ENCODE results near the gene LRTM2. TPM values are rescaled to one million over a fixed set of nuclear protein-coding genes. Genes with fewer than 3 reads are reported as not detected.

Gene LRTM2
- polyA plus RNA-seq (2013, experiment 1 of 2) = 0.03 TPM
- 0.03 TPM for polyA plus RNA-seq (2013, experiment 2 of 2)

DNA sequence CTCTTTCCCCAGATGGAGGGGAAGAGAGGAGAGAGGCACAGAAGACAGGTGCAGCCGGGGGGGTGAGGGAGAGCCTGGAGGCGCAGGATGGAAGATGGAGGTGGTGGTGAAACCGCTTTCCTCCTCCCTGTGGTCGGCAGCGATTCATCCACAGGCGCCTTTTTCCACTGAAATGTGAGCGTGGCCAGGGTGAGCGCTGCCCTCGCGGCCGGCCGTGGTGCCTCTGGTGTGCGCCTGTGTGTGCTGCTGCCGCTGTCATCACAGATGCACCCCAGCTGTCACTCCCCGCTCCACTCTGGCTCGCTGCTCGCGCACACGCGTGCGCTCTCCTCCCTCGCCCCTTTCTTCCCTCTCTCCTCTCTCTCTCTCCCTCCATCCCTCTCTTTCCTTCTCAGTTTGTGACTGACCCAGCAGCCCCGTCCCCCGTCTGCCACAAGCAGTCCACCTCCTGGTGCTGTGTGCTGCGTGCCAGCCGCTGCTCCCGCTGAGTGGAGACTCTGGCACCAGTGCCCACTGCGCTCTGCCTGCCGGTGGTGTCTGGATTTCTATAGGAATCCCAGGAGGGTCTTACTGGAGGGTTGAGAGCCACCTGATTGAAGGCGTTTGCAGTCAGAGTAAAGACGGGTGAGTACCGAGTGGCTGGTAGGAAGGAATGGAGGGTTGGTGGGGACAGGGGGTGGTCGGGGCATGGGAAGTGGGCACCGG is at the start of gene LRTM2:
TSS of gene LRTM2 (plus strand) at position 375 of the 705 bp plus-strand sequence. CDS start 7,584 bp downstream, outside the sequence.
- DNase-seq (ENCODE audit: low spot score) = no peak
- Histone ChIP-seq H2AK5ac (ENCODE audit: low read depth, low read length) (peak within 1 kb of the TSS; percentile 88), H3K4me2 (ENCODE audit: insufficient read depth, low read length, poor library complexity, severe bottlenecking) (no peak within 1 kb of the TSS), H3K36me3 (replicated peaks in 1 of 2; ENCODE audit: control insufficient read depth in 2 of 2, insufficient read depth in 2 of 2, low read length in 2 of 2) (no peaks in the 10 kb centered on the region), H3K4me1 (ENCODE audit: control insufficient read depth in 2 of 2, insufficient read depth in 1 of 2, low read depth in 1 of 2, low read length in 2 of 2) (peaks cover 4% of the 10 kb centered on the region in 2 donors), H2BK12ac (ENCODE audit: low read length) (peak within 1 kb of the TSS; percentile 53), H2BK5ac (ENCODE audit: low read length) (no peak within 1 kb of the TSS), H4K8ac (ENCODE audit: low read depth, low read length) (no peak within 1 kb of the TSS), H3K4me3 (ENCODE audit: low read length in 2 of 2) (peak within 1 kb of the TSS in 1 of 2 donors; percentile 56), H3K79me1 (ENCODE audit: low read depth, low read length) (no peaks in the 10 kb centered on the region), H2BK15ac (ENCODE audit: low read length) (peak within 1 kb of the TSS; percentile 52), H3K27me3 (ENCODE audit: control insufficient read depth in 3 of 3, insufficient read depth in 3 of 3, low read depth in 1 of 3, low read length in 3 of 3) (peaks cover 0 to 72% (median 30%) of the 10 kb centered on the region in 3 experiments), H3K9ac (ENCODE audit: low read depth, low read length, poor library complexity) (peak within 1 kb of the TSS; percentile 66), H4K91ac (ENCODE audit: low read depth, low read length, poor library complexity) (no peak within 1 kb of the TSS), H2AFZ (ENCODE audit: low read length) (no peak within 1 kb of the TSS), H3K27ac (replicated peaks; ENCODE audit: low read length) (no peak within 1 kb of the TSS), H3K4ac (ENCODE audit: low read length) (no peak within 1 kb of the TSS), H2BK120ac (ENCODE audit: low read depth, low read length) (no peak within 1 kb of the TSS), H3K18ac (ENCODE audit: low read length) (peak within 1 kb of the TSS; percentile 68), H3K9me3 (replicated peaks in 1 of 2; ENCODE audit: control insufficient read depth in 2 of 2, insufficient read depth in 1 of 2, low read depth in 1 of 2, low read length in 2 of 2) (peaks cover 8 to 11% of the 10 kb centered on the region in 2 donors), H3K23ac (ENCODE audit: low read depth, low read length, poor library complexity) (peak within 1 kb of the TSS; percentile 1), H3K14ac (ENCODE audit: low read length) (peak within 1 kb of the TSS; percentile 87)
- no CpG with 5 or more reads among the region's 34 CpGs for WGBS, 2 donors (ENCODE audit: extremely low coverage in 2 of 2, insufficient read length in 2 of 2, insufficient replicate concordance in 1 of 2)

GRCh38 chr12:1773937-1774655 is 46.3 kb upstream of the LRTM2 start:
- H3K9ac ChIP-seq (ENCODE audit: low read depth, low read length, poor library complexity) = no peak overlapping the region
- H3K36me3 ChIP-seq (replicated peaks in 1 of 2; ENCODE audit: control insufficient read depth in 2 of 2, insufficient read depth in 2 of 2, low read length in 2 of 2) = peaks cover 4 to 69% of the 10 kb centered on the region in 2 donors
- H2AFZ ChIP-seq (ENCODE audit: low read length) = no peak overlapping the region
- H3K23ac ChIP-seq (ENCODE audit: low read depth, low read length, poor library complexity) = no peak overlapping the region
- H2BK5ac ChIP-seq (ENCODE audit: low read length) = no peak overlapping the region
- H3K4me2 ChIP-seq (ENCODE audit: insufficient read depth, low read length, poor library complexity, severe bottlenecking) = no peak overlapping the region
- no peak overlapping the region for H3K4me3 ChIP-seq (ENCODE audit: low read length in 2 of 2)
- peaks cover 0 to 2% (median 0%) of the 10 kb centered on the region in 3 experiments for H3K27me3 ChIP-seq (ENCODE audit: control insufficient read depth in 3 of 3, insufficient read depth in 3 of 3, low read depth in 1 of 3, low read length in 3 of 3)
- no peak for DNase-seq (ENCODE audit: low spot score)
- no peak overlapping the region for H3K18ac ChIP-seq (ENCODE audit: low read length)
- H2AK5ac ChIP-seq (ENCODE audit: low read depth, low read length) = no peak overlapping the region
- H3K4ac ChIP-seq (ENCODE audit: low read length) = no peak overlapping the region
- H4K8ac ChIP-seq (ENCODE audit: low read depth, low read length) = no peak overlapping the region
- no peak overlapping the region for H2BK15ac ChIP-seq (ENCODE audit: low read length)
- WGBS, 2 donors (ENCODE audit: extremely low coverage in 2 of 2, insufficient read length in 2 of 2, insufficient replicate concordance in 1 of 2) = no CpG with 5 or more reads among the region's 4 CpGs
- H4K91ac ChIP-seq (ENCODE audit: low read depth, low read length, poor library complexity) = no peak overlapping the region
- no peak overlapping the region for H3K27ac ChIP-seq (replicated peaks; ENCODE audit: low read length)
- H2BK12ac ChIP-seq (ENCODE audit: low read length) = no peak overlapping the region
- no peak overlapping the region for H3K14ac ChIP-seq (ENCODE audit: low read length)
- peaks cover 4 to 9% of the 10 kb centered on the region in 2 donors for H3K4me1 ChIP-seq (ENCODE audit: control insufficient read depth in 2 of 2, insufficient read depth in 1 of 2, low read depth in 1 of 2, low read length in 2 of 2)
- H3K9me3 ChIP-seq (replicated peaks in 1 of 2; ENCODE audit: control insufficient read depth in 2 of 2, insufficient read depth in 1 of 2, low read depth in 1 of 2, low read length in 2 of 2) = no peaks in the 10 kb centered on the region
- H3K79me1 ChIP-seq (ENCODE audit: low read depth, low read length) = peaks cover 2% of the 10 kb centered on the region
- H2BK120ac ChIP-seq (ENCODE audit: low read depth, low read length) = no peak overlapping the region

GRCh38 chr12:1776170-1776921 is 44.0 kb upstream of the LRTM2 start:
- Histone ChIP-seq H2BK5ac (ENCODE audit: low read length) (no peak overlapping the region), H4K8ac (ENCODE audit: low read depth, low read length) (no peak overlapping the region), H3K4me1 (ENCODE audit: control insufficient read depth in 2 of 2, insufficient read depth in 1 of 2, low read depth in 1 of 2, low read length in 2 of 2) (peaks cover 4 to 7% of the 10 kb centered on the region in 2 donors), H3K23ac (ENCODE audit: low read depth, low read length, poor library complexity) (no peak overlapping the region), H3K4ac (ENCODE audit: low read length) (no peak overlapping the region), H3K36me3 (replicated peaks in 1 of 2; ENCODE audit: control insufficient read depth in 2 of 2, insufficient read depth in 2 of 2, low read length in 2 of 2) (peaks cover 6 to 74% of the 10 kb centered on the region in 2 donors), H3K4me3 (ENCODE audit: low read length in 2 of 2) (no peak overlapping the region), H2BK120ac (ENCODE audit: low read depth, low read length) (no peak overlapping the region), H3K79me1 (ENCODE audit: low read depth, low read length) (no peaks in the 10 kb centered on the region), H3K4me2 (ENCODE audit: insufficient read depth, low read length, poor library complexity, severe bottlenecking) (no peak overlapping the region), H3K9ac (ENCODE audit: low read depth, low read length, poor library complexity) (no peak overlapping the region), H2BK15ac (ENCODE audit: low read length) (no peak overlapping the region), H3K14ac (ENCODE audit: low read length) (no peak overlapping the region), H3K9me3 (replicated peaks in 1 of 2; ENCODE audit: control insufficient read depth in 2 of 2, insufficient read depth in 1 of 2, low read depth in 1 of 2, low read length in 2 of 2) (no peaks in the 10 kb centered on the region), H3K27me3 (ENCODE audit: control insufficient read depth in 3 of 3, insufficient read depth in 3 of 3, low read depth in 1 of 3, low read length in 3 of 3) (no peaks in the 10 kb centered on the region), H2AFZ (ENCODE audit: low read length) (no peak overlapping the region), H3K27ac (replicated peaks; ENCODE audit: low read length) (no peak overlapping the region), H3K18ac (ENCODE audit: low read length) (no peak overlapping the region), H4K91ac (ENCODE audit: low read depth, low read length, poor library complexity) (no peak overlapping the region), H2AK5ac (ENCODE audit: low read depth, low read length) (no peak overlapping the region), H2BK12ac (ENCODE audit: low read length) (no peak overlapping the region)
- no peak for DNase-seq (ENCODE audit: low spot score)
- WGBS, 2 donors (ENCODE audit: extremely low coverage in 2 of 2, insufficient read length in 2 of 2, insufficient replicate concordance in 1 of 2) = no CpG with 5 or more reads among the region's 4 CpGs
